Activated CD4-positive, alpha-beta memory T cell treated with anti-CD3 and anti-CD28 coated beads for 36 hours (primary cell): ENCODE measurements around the gene CDK14. TPM values are rescaled to one million over a fixed set of nuclear protein-coding genes. Genes with fewer than 3 reads are reported as not detected.

Experiments
- CTCF ChIA-PET: fragments of 350-600 bp; sonication (Branson Sonifier 250); formaldehyde crosslinking; loops from one replicate; lab custom pipeline; 2021; ENCODE audit warnings: antibody characterized with exemption, inconsistent platforms; lab: Charles Lee
- POLR2A ChIA-PET: fragments of 350-600 bp; sonication (Branson Sonifier 250); formaldehyde crosslinking; loops from one replicate; lab custom pipeline; 2021; ENCODE audit warnings: antibody characterized with exemption; lab: Charles Lee
- DNase-seq: peaks from one replicate; pipeline ENCODE4 v3.0.0-alpha.2; 2020
- H3K27ac Mint-ChIP-seq: one replicate; pipeline ENCODE4 v1.8.0; 2021; ENCODE audit warnings: mixed read lengths
- H3K27me3 Mint-ChIP-seq: one replicate; pipeline ENCODE4 v1.8.0; 2021; ENCODE audit warnings: mixed read lengths
- H3K36me3 Mint-ChIP-seq: one replicate; pipeline ENCODE4 v1.8.0; 2021; ENCODE audit warnings: mixed read lengths
- H3K4me1 Mint-ChIP-seq: one replicate; pipeline ENCODE4 v1.8.0; 2021; ENCODE audit warnings: low read depth, mixed read lengths
- H3K4me3 Mint-ChIP-seq: one replicate; pipeline ENCODE4 v1.8.0; 2021; ENCODE audit warnings: mild to moderate bottlenecking, mixed read lengths
- H3K9me3 Mint-ChIP-seq: one replicate; pipeline ENCODE4 v1.8.0; 2021; ENCODE audit warnings: mixed read lengths
- intact Hi-C: fragments of 100-400 bp; cut with micrococcal nuclease; formaldehyde crosslinking; loops from one replicate; pipeline ENCODE4 v1.15.1; 2023
- total RNA-seq, 2 experiments: library from RNA; stranded (reverse); gene quantifications; one replicate each; pipeline ENCODE4 v1.2.3, GENCODE V29; 2021

Gene CDK14
- total RNA-seq, 2 experiments from 2014 or later = not detected

GRCh38 chr7:90817151-90817550 lies 221.0 kb downstream of the CDK14 start:
- H3K27me3 Mint-ChIP-seq = no peaks in the 10 kb centered on the region
- no peaks in the 10 kb centered on the region for H3K36me3 Mint-ChIP-seq
- H3K9me3 Mint-ChIP-seq = peaks cover 8% of the 10 kb centered on the region
- intact Hi-C loops = loop anchor here (5.0 kb wide), 1 partner anchor 50 kb away; no protein-coding TSS in a partner anchor
- CTCF ChIA-PET = no interaction called here
- no peak overlapping the region for H3K27ac Mint-ChIP-seq
- POLR2A ChIA-PET = interaction anchor here (0.6 kb wide), 1 partner anchor 140 kb away, joined by 3 read pairs; no protein-coding TSS in a partner anchor
- no peak overlapping the region for H3K4me3 Mint-ChIP-seq
- no peaks in the 10 kb centered on the region for H3K4me1 Mint-ChIP-seq
- DNase-seq = no peak

DNA sequence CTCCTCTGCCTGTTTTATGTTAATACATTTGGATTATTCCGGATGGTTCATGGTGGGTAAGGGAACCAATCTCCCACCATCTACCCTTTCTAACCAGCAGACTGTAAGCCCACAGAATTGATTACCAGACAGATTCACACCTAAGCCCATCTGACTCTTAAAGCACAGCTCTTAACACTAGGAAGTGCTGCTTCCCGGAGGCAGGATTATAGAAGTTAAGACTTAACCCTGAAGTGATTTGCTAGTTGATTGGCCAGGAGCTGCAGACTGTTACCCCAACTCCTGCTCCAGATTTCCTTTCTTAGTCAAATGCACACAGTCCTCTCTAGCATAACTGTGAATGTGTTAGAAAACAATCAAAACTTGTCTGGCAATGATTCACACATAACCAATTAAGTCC lies 221.7 kb downstream of the CDK14 start:
- POLR2A ChIA-PET = no interaction called here
- no peak overlapping the region for H3K4me3 Mint-ChIP-seq
- peaks cover 8% of the 10 kb centered on the region for H3K9me3 Mint-ChIP-seq
- H3K4me1 Mint-ChIP-seq = no peaks in the 10 kb centered on the region
- CTCF ChIA-PET = no interaction called here
- H3K27ac Mint-ChIP-seq = no peak overlapping the region
- intact Hi-C loops = loop anchor here (5.0 kb wide), 1 partner anchor 49 kb away; no protein-coding TSS in a partner anchor
- H3K27me3 Mint-ChIP-seq = no peaks in the 10 kb centered on the region
- DNase-seq = no peak
- no peaks in the 10 kb centered on the region for H3K36me3 Mint-ChIP-seq

GRCh38 chr7:90818341-90818740 lies 222.2 kb downstream of the CDK14 start:
- DNase-seq = no peak
- ChIA-PET CTCF (no interaction called here), POLR2A (no interaction called here)
- no peaks in the 10 kb centered on the region for H3K4me1 Mint-ChIP-seq
- no peaks in the 10 kb centered on the region for H3K27me3 Mint-ChIP-seq
- intact Hi-C loops = loop anchor here (5.0 kb wide), 1 partner anchor 49 kb away; no protein-coding TSS in a partner anchor
- no peaks in the 10 kb centered on the region for H3K36me3 Mint-ChIP-seq
- peaks cover 8% of the 10 kb centered on the region for H3K9me3 Mint-ChIP-seq
- H3K4me3 Mint-ChIP-seq = no peak overlapping the region
- H3K27ac Mint-ChIP-seq = no peak overlapping the region

DNA sequence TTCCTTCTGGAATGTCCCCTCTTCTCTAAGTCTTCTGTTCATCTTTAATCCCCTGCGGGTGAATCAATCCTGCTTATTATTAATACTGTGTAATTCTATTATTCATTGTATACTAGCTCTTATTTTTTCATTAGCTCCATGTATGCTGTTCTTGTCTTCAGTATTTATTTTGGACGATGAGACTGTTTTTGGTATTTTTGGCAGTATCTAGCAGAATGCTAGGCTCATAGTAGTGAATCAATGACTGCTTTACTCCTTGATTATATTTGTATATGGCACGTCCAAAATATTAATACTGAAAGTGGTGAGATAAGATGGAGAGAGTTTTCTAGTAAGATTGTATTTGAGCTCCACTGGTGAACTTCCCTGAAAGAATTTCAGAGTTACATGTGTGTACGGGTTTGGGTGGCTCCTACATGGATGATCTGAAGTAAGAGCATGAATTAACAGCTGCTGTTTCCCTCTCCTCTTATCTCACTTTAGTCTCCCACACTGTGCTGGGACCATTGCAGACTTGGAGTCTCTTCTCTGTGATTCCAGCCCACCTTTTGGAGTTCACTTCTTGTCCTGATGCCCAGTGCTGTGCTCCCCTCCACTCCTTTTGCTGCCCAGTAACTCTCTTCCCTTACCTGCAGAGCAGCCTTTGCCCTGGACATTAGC lies 226.0 kb downstream of the CDK14 start:
- Mint-ChIP-seq H3K27ac (no peak overlapping the region), H3K27me3 (no peaks in the 10 kb centered on the region), H3K9me3 (peaks cover 2% of the 10 kb centered on the region), H3K4me1 (no peaks in the 10 kb centered on the region), H3K4me3 (no peak overlapping the region), H3K36me3 (no peaks in the 10 kb centered on the region)
- no peak for DNase-seq
- ChIA-PET POLR2A (no interaction called here), CTCF (no interaction called here)
- intact Hi-C loops = no loop called here

DNA sequence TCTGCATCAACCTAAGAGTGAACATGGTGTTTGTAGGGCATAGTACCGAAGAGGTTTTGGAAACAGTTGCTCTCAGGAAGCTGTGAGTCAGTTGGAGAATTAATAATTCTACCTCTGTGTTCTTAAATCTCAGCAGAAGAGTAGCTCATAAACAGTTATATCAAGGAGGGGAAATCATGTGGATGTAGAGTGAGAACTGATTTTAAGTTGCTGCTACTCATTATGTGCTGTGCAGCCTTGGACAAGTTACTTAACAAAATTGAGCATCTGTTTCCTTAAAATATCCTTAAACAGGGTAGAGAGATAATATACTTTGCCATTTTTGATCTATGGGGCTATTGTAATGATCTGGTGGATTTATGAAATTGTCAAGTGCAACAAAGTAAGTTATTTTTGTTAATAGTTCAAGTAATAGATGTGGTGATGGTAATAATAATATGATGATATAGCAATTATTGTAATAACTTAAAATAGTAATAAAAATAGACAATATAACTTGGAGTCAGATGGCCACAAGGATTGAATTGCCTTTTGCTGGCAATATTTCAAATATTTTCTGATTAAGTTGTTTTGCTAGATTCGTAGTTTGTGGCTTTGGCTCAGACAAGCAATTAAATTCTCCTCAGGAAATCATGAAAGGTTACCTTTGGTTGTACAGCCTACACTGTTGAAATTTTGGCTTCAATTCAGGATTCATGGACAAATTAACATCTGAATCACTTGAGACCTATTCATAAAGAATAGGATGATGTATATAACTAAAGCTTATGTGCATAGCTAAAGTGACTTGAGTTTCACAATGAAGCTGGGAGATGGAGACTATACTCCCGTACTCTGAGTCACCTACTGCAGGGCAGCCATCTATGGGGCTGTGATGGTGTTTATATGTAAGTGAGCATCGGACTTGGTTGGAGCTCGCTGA lies 228.5 kb downstream of the CDK14 start:
- intact Hi-C loops = no loop called here
- H3K4me3 Mint-ChIP-seq = no peak overlapping the region
- H3K9me3 Mint-ChIP-seq = peaks cover 3% of the 10 kb centered on the region
- H3K27ac Mint-ChIP-seq = no peak overlapping the region
- H3K27me3 Mint-ChIP-seq = no peaks in the 10 kb centered on the region
- H3K4me1 Mint-ChIP-seq = no peaks in the 10 kb centered on the region
- ChIA-PET POLR2A (no interaction called here), CTCF (no interaction called here)
- DNase-seq = no peak
- no peaks in the 10 kb centered on the region for H3K36me3 Mint-ChIP-seq

DNA sequence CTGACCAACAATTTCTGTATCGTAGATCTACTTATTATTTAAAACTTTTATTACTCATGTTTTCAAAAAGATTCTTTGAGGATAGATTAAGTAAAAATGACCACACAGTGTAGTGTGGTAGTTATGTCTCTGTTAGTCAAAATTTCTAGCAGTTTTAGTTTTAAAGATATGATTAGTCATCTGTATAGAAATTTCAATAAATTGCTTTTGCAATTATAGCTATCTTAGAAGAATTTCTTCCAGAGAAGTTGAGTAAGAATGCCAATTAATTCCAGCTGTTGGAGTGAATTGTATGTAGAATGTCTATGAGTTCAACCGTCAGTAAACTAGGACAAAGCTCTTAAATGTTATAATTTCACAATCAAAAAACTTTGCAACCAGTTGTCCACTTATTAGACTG lies 229.7 kb downstream of the CDK14 start:
- Mint-ChIP-seq H3K36me3 (no peaks in the 10 kb centered on the region), H3K27ac (no peak overlapping the region), H3K4me1 (no peaks in the 10 kb centered on the region), H3K27me3 (no peaks in the 10 kb centered on the region), H3K9me3 (peaks cover 6% of the 10 kb centered on the region), H3K4me3 (no peak overlapping the region)
- intact Hi-C loops = no loop called here
- DNase-seq = no peak
- POLR2A ChIA-PET = no interaction called here
- CTCF ChIA-PET = no interaction called here

- CTCF ChIA-PET = no interaction called here
- intact Hi-C loops = no loop called here
- DNase-seq = no peak
- H3K36me3 Mint-ChIP-seq = no peaks in the 10 kb centered on the region
- H3K4me3 Mint-ChIP-seq = no peak overlapping the region
- H3K27ac Mint-ChIP-seq = no peak overlapping the region
- H3K4me1 Mint-ChIP-seq = no peaks in the 10 kb centered on the region
- POLR2A ChIA-PET = no interaction called here
- H3K9me3 Mint-ChIP-seq = peaks cover 14% of the 10 kb centered on the region
- no peaks in the 10 kb centered on the region for H3K27me3 Mint-ChIP-seq
Observed at GRCh38 chr7:90828601-90829000, 232.5 kb downstream of the CDK14 start.

DNA sequence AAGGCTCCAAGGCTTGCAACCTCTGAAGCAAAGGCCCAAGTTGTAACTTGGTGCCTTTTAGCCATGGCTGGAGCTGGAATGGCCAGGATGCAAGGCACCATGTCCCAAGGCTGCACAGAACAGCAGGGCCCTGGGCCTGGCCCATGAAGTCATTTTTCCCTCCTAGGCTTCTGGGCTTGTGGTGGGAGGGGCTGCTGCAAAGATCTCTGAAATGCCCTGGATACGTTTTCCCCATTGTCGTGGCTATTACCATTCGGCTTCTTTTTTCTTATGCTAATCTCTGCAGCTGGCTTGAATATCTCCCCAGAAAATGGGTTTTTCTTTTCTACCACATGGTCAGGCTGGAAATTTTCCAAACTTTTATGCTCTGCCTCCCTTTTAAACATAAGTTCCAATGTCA lies 234.2 kb downstream of the CDK14 start:
- Mint-ChIP-seq H3K27ac (no peak overlapping the region), H3K4me3 (no peak overlapping the region), H3K27me3 (no peaks in the 10 kb centered on the region), H3K9me3 (peaks cover 18% of the 10 kb centered on the region), H3K36me3 (no peaks in the 10 kb centered on the region), H3K4me1 (no peaks in the 10 kb centered on the region)
- intact Hi-C loops = no loop called here
- no peak for DNase-seq
- ChIA-PET POLR2A (no interaction called here), CTCF (no interaction called here)

GRCh38 chr7:90832726-90833125 lies 236.6 kb downstream of the CDK14 start:
- ChIA-PET CTCF (no interaction called here), POLR2A (no interaction called here)
- no peaks in the 10 kb centered on the region for H3K27me3 Mint-ChIP-seq
- no peaks in the 10 kb centered on the region for H3K4me1 Mint-ChIP-seq
- H3K36me3 Mint-ChIP-seq = no peaks in the 10 kb centered on the region
- DNase-seq = no peak
- H3K4me3 Mint-ChIP-seq = no peak overlapping the region
- intact Hi-C loops = no loop called here
- peaks cover 23% of the 10 kb centered on the region for H3K9me3 Mint-ChIP-seq
- H3K27ac Mint-ChIP-seq = no peak overlapping the region

- no peak overlapping the region for H3K27ac Mint-ChIP-seq
- no peaks in the 10 kb centered on the region for H3K27me3 Mint-ChIP-seq
- no peak overlapping the region for H3K4me3 Mint-ChIP-seq
- H3K4me1 Mint-ChIP-seq = no peaks in the 10 kb centered on the region
- H3K36me3 Mint-ChIP-seq = no peaks in the 10 kb centered on the region
- ChIA-PET CTCF (no interaction called here), POLR2A (no interaction called here)
- intact Hi-C loops = no loop called here
- no peak for DNase-seq
- H3K9me3 Mint-ChIP-seq = peaks cover 28% of the 10 kb centered on the region
Observed at GRCh38 chr7:90833443-90833842, 237.3 kb downstream of the CDK14 start.

DNA sequence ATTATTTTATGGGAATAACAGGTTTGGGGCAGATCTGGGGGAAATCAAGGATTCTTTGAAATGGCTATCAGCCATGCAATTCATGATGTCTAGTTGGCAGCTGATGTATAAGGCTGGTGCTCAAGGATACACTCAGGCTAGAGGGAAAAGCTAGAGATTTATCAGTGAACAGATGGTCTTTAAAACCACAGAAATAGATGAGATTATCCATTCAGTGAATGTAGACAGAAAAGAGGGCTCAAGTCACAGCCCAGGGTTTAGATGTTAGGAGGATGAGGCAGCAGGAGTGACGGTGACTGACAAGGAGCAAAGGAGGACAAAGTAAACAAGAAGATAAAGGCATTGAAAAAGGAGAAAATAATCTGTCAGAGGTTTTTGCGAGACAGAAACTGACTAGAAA lies 238.7 kb downstream of the CDK14 start:
- POLR2A ChIA-PET = no interaction called here
- Mint-ChIP-seq H3K27ac (no peak overlapping the region), H3K4me3 (no peak overlapping the region), H3K4me1 (no peaks in the 10 kb centered on the region), H3K9me3 (peaks cover 38% of the 10 kb centered on the region), H3K36me3 (no peaks in the 10 kb centered on the region), H3K27me3 (no peaks in the 10 kb centered on the region)
- intact Hi-C loops = no loop called here
- no peak for DNase-seq
- CTCF ChIA-PET = no interaction called here

DNA sequence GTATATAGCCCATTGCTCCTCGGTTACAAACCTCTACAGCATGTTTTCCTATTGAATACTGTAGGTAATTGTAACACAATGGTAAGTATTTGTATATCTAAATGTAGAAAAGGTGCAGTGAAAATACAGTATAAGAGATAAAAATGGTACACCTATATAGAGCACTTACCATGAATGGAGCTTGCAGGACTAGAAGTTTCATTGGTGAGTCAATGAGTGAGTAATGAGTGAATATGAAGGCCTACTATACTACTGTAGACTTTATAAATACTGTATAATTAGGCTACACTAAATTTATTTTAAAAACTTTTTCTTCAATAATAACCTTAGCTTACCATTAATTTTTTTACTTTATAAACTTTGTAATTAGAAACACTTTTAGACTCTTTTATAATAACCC lies 239.7 kb downstream of the CDK14 start:
- peaks cover 38% of the 10 kb centered on the region for H3K9me3 Mint-ChIP-seq

More for the DNA sequence above, 239.7 kb downstream of the CDK14 start:
- Mint-ChIP-seq H3K27me3 (no peaks in the 10 kb centered on the region), H3K27ac (no peak overlapping the region), H3K36me3 (no peaks in the 10 kb centered on the region), H3K4me1 (no peaks in the 10 kb centered on the region), H3K4me3 (no peak overlapping the region)
- no peak for DNase-seq
- ChIA-PET POLR2A (no interaction called here), CTCF (no interaction called here)
- intact Hi-C loops = no loop called here
